ENCODE results near the gene DUSP12. TPM values are rescaled to one million over a fixed set of nuclear protein-coding genes. Genes with fewer than 3 reads are reported as not detected.
"Not testable (repeated sequence)": the region's sequence is repeated elsewhere in the genome, so short reads cannot be mapped to it uniquely, and the experiment has no call there.

The DUSP12 gene
- total and polyA plus RNA-seq, 3 donors from 2014 or later: 21.8 to 31.8 (median 23.6) TPM

DNA sequence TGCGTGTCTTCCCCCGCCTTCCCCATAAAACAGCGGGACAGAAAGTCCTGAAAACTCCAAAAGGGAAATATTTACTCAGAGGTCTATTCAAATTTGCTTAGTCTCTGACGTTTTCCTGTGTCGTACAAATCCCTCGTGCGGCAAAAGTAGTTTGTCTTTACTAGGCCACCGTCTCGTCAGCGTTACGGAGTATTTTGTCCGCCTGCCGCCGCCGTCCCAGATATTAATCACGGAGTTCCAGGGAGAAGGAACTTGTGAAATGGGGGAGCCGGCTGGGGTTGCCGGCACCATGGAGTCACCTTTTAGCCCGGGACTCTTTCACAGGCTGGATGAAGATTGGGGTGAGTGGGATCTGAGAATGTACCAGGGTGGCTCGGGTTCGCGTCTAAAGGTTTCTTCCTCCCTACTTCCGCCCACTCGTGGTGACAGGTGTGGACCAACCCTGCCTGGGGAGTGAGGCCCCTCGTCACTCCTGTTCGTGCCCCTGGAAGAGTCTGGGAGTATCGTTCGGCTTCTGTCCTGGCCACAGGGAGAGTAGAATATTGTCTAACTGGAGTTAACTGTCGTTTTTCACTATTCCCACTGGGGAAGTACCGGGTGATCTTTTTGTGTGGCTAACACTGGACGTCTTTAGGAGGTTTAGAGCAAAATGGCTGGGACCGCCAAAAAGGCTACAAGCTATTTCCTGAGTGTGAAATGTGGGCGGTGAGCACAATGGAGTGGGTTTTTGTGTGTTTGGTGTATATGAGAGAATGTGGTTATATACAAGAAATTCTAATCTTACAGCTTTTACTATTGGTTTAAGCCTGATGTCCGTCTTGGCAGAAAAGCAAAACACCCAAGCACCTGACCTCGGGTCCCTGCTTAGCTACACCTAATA, 16.8 kb downstream of the DUSP12 start, which contains the start of gene ATF6:
Gene ATF6, plus strand, starts transcription at position 219 of the 880 bp plus-strand sequence. Its CDS starts 41 bp downstream, at position 260.
- no peaks in the 10 kb centered on the region for H3K9me3 ChIP-seq
- H3K27me3 ChIP-seq: no peaks in the 10 kb centered on the region
- peak; percentile 94 for DNase-seq
- intact Hi-C loops (cut with DNase I; ENCODE audit: low total_unique reads): no loop called here
- H3K27ac ChIP-seq: peak within 1 kb of the TSS; percentile 91 to 92
- H3K4me3 ChIP-seq: peak within 1 kb of the TSS; percentile 86 to 89
- peaks cover 11% of the 10 kb centered on the region for H3K4me1 ChIP-seq
- no peaks in the 10 kb centered on the region for H3K36me3 ChIP-seq (ENCODE audit: low read depth, missing control alignments)
- WGBS, 2 donors: 0 to 1% methylated on average over 32 to 35 of the region's 35 CpGs
- TF ChIP-seq CTCF (IDR thresholded peaks at IDR 0.05) (peak in 2 of 3 experiments; percentile 37 to 54), POLR2A (IDR thresholded peaks at IDR 0.05) (peak; percentile 26)

DNA sequence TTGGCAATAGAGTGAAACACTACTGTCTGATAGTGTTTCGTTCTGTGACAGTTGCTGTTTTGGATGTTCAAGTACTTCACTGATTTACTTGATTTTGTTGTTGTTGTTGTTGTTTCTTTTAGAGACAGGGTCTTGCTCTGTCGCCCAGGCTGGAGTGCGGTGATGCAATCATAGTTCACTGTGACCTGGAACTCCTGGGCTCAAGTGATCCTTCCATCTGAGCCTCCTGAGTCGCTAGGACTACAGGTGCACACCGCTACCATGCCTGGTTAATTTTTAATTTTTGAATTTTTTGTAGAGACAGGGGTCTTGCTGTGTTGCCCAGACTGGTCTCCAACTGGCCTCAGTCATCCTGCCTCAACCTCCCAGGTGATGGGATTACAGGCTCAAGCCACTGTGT, 18.9 kb downstream of the DUSP12 start:
- 73 to 80% methylated on average over 5 of the region's 5 CpGs for WGBS, 2 donors
- TF ChIP-seq POLR2A (IDR thresholded peaks at IDR 0.05): no peak
- no peak for TF ChIP-seq CTCF (IDR thresholded peaks at IDR 0.05)
- intact Hi-C loops (cut with DNase I; ENCODE audit: low total_unique reads): no loop called here

GRCh38 chr1:161768986-161769672, 19.5 kb downstream of the DUSP12 start:
- no peaks in the 10 kb centered on the region for H3K9me3 ChIP-seq
- no peaks in the 10 kb centered on the region for H3K27me3 ChIP-seq
- no peaks in the 10 kb centered on the region for H3K36me3 ChIP-seq (ENCODE audit: low read depth, missing control alignments)
- no peak for DNase-seq
- intact Hi-C loops (cut with DNase I; ENCODE audit: low total_unique reads): no loop called here
- H3K27ac ChIP-seq: no peak overlapping the region
- peaks cover 11% of the 10 kb centered on the region for H3K4me1 ChIP-seq
- H3K4me3 ChIP-seq: no peak overlapping the region
- no peak for TF ChIP-seq CTCF (IDR thresholded peaks at IDR 0.05)
- no peak for TF ChIP-seq POLR2A (IDR thresholded peaks at IDR 0.05)

More for the DNA sequence above, 18.9 kb downstream of the DUSP12 start:
- peaks cover 11% of the 10 kb centered on the region for H3K4me1 ChIP-seq
- no peak overlapping the region for H3K27ac ChIP-seq
- H3K36me3 ChIP-seq (ENCODE audit: low read depth, missing control alignments): no peaks in the 10 kb centered on the region
- no peaks in the 10 kb centered on the region for H3K9me3 ChIP-seq
- no peak for DNase-seq
- H3K4me3 ChIP-seq: no peak overlapping the region
- H3K27me3 ChIP-seq: no peaks in the 10 kb centered on the region

GRCh38 chr1:161769673-161770045, 20.1 kb downstream of the DUSP12 start:
- H3K9me3 ChIP-seq; DNase-seq; H3K27ac ChIP-seq; H3K27me3 ChIP-seq; intact Hi-C loops (cut with DNase I; ENCODE audit: low total_unique reads); H3K4me3 ChIP-seq; H3K36me3 ChIP-seq (ENCODE audit: low read depth, missing control alignments): not testable (repeated sequence)
- H3K4me1 ChIP-seq: peaks cover 11% of the 10 kb centered on the region
- 76 to 86% methylated on average over 5 of the region's 5 CpGs for WGBS, 2 donors

- Histone ChIP-seq H3K9me3 (no peaks in the 10 kb centered on the region), H3K27ac (no peak overlapping the region), H3K4me1 (peaks cover 11% of the 10 kb centered on the region), H3K36me3 (ENCODE audit: low read depth, missing control alignments) (no peaks in the 10 kb centered on the region), H3K27me3 (no peaks in the 10 kb centered on the region), H3K4me3 (no peak overlapping the region)
- intact Hi-C loops (cut with DNase I; ENCODE audit: low total_unique reads): no loop called here
- WGBS, 2 donors: 89 to 92% methylated on average over 3 of the region's 3 CpGs
- no peak for DNase-seq
- no peak for TF ChIP-seq CTCF (IDR thresholded peaks at IDR 0.05)
- TF ChIP-seq POLR2A (IDR thresholded peaks at IDR 0.05): no peak
These were observed 20.7 kb downstream of the DUSP12 start for GRCh38 chr1:161770250-161770649.

All from testis (tissue), 3 donors.